ENCODE data around the gene IL17REL. TPM values are rescaled to one million over a fixed set of nuclear protein-coding genes. Genes with fewer than 3 reads are reported as not detected.
"Not testable (repeated sequence)": the region's sequence is repeated elsewhere in the genome, so short reads cannot be mapped to it uniquely, and the experiment has no call there.

IL17REL gene
- total and polyA plus RNA-seq, 4 donors, result 0.02 to 0.51 (median 0.19) TPM; not detected in 1

- Histone ChIP-seq H3K4me3 (no peak overlapping the region), H3K9ac (ENCODE audit: insufficient read depth in 1 of 2, low read length in 2 of 2) (no peak overlapping the region), H3K27ac (ENCODE audit: low read depth in 1 of 2, low read length in 1 of 2) (no peak overlapping the region), H3K36me3 (ENCODE audit: control insufficient read depth in 4 of 4, insufficient read depth in 4 of 4, low read length in 4 of 4) (no peaks in the 10 kb centered on the region), H3K27me3 (ENCODE audit: control insufficient read depth in 3 of 3, insufficient read depth in 3 of 3, low read length in 2 of 3) (peaks cover 0 to 13% (median 12%) of the 10 kb centered on the region in 3 donors), H3K4me1 (ENCODE audit: control insufficient read depth in 5 of 5, insufficient read depth in 5 of 5, low read length in 5 of 5) (peaks cover 0 to 4% (median 0%) of the 10 kb centered on the region in 5 donors), H3K9me3 (ENCODE audit: control insufficient read depth in 4 of 4, insufficient read depth in 3 of 4, low read length in 3 of 4) (no peaks in the 10 kb centered on the region)
- DNase-seq (no peak), ATAC-seq (ENCODE audit: insufficient read depth, low FRiP score) (no peak)
- TF ChIP-seq CTCF (IDR thresholded peaks at IDR 0.05; ENCODE audit: control extremely low read depth, extremely low read depth), result no peak
- WGBS, 2 donors, result 14% methylated on average over 62 to 90 of the region's 90 CpGs
These were observed 29.2 kb downstream of the IL17REL start for GRCh38 chr22:49983148-49984042.

- H3K4me1 ChIP-seq (ENCODE audit: control insufficient read depth in 5 of 5, insufficient read depth in 5 of 5, low read length in 5 of 5); ATAC-seq (ENCODE audit: insufficient read depth, low FRiP score); H3K4me3 ChIP-seq; H3K27ac ChIP-seq (ENCODE audit: low read depth in 1 of 2, low read length in 1 of 2); H3K9me3 ChIP-seq (ENCODE audit: control insufficient read depth in 4 of 4, insufficient read depth in 3 of 4, low read length in 3 of 4); DNase-seq; H3K9ac ChIP-seq (ENCODE audit: insufficient read depth in 1 of 2, low read length in 2 of 2); H3K36me3 ChIP-seq (ENCODE audit: control insufficient read depth in 4 of 4, insufficient read depth in 4 of 4, low read length in 4 of 4): not testable (repeated sequence)
- WGBS, 2 donors, result 96 to 97% methylated on average over 7 of the region's 7 CpGs
- H3K27me3 ChIP-seq (ENCODE audit: control insufficient read depth in 3 of 3, insufficient read depth in 3 of 3, low read length in 2 of 3), result peaks cover 0 to 13% (median 12%) of the 10 kb centered on the region in 3 donors
These were observed 30.8 kb downstream of the IL17REL start for GRCh38 chr22:49981799-49982198.

GRCh38 chr22:49979587-49980264 is 32.8 kb downstream of the IL17REL start:
- no peak overlapping the region for H3K9ac ChIP-seq (ENCODE audit: insufficient read depth in 1 of 2, low read length in 2 of 2)
- peak; percentile 43 for TF ChIP-seq CTCF (IDR thresholded peaks at IDR 0.05; ENCODE audit: control extremely low read depth, extremely low read depth)
- H3K4me1 ChIP-seq (ENCODE audit: control insufficient read depth in 5 of 5, insufficient read depth in 5 of 5, low read length in 5 of 5), result peaks cover 0 to 9% (median 0%) of the 10 kb centered on the region in 5 donors
- H3K27ac ChIP-seq (ENCODE audit: low read depth in 1 of 2, low read length in 1 of 2), result no peak overlapping the region
- no peaks in the 10 kb centered on the region for H3K36me3 ChIP-seq (ENCODE audit: control insufficient read depth in 4 of 4, insufficient read depth in 4 of 4, low read length in 4 of 4)
- ATAC-seq (ENCODE audit: insufficient read depth, low FRiP score) (no peak), DNase-seq (peak in 1 of 3 donors; percentile 13)
- no peaks in the 10 kb centered on the region for H3K9me3 ChIP-seq (ENCODE audit: control insufficient read depth in 4 of 4, insufficient read depth in 3 of 4, low read length in 3 of 4)
- H3K27me3 ChIP-seq (ENCODE audit: control insufficient read depth in 3 of 3, insufficient read depth in 3 of 3, low read length in 2 of 3), result peaks cover 0 to 19% (median 9%) of the 10 kb centered on the region in 3 donors
- 55 to 60% methylated on average over 7 of the region's 7 CpGs for WGBS, 2 donors
- no peak overlapping the region for H3K4me3 ChIP-seq

- Histone ChIP-seq H3K27me3 (ENCODE audit: control insufficient read depth in 3 of 3, insufficient read depth in 3 of 3, low read length in 2 of 3) (peaks cover 0 to 21% (median 8%) of the 10 kb centered on the region in 3 donors), H3K27ac (ENCODE audit: low read depth in 1 of 2, low read length in 1 of 2) (no peak overlapping the region), H3K9ac (ENCODE audit: insufficient read depth in 1 of 2, low read length in 2 of 2) (no peak overlapping the region), H3K4me3 (no peak overlapping the region), H3K36me3 (ENCODE audit: control insufficient read depth in 4 of 4, insufficient read depth in 4 of 4, low read length in 4 of 4) (no peaks in the 10 kb centered on the region), H3K4me1 (ENCODE audit: control insufficient read depth in 5 of 5, insufficient read depth in 5 of 5, low read length in 5 of 5) (peaks cover 0 to 7% (median 0%) of the 10 kb centered on the region in 5 donors), H3K9me3 (ENCODE audit: control insufficient read depth in 4 of 4, insufficient read depth in 3 of 4, low read length in 3 of 4) (peaks cover 0 to 4% (median under 1%) of the 10 kb centered on the region in 4 donors)
- WGBS, 2 donors, result 84 to 95% methylated on average over 14 of the region's 14 CpGs
- DNase-seq (no peak), ATAC-seq (ENCODE audit: insufficient read depth, low FRiP score) (no peak)
- TF ChIP-seq CTCF (IDR thresholded peaks at IDR 0.05; ENCODE audit: control extremely low read depth, extremely low read depth), result no peak
These were observed 35.0 kb downstream of the IL17REL start for GRCh38 chr22:49977578-49977977.
